ENCODE results near the gene MPC1L.

DNA sequence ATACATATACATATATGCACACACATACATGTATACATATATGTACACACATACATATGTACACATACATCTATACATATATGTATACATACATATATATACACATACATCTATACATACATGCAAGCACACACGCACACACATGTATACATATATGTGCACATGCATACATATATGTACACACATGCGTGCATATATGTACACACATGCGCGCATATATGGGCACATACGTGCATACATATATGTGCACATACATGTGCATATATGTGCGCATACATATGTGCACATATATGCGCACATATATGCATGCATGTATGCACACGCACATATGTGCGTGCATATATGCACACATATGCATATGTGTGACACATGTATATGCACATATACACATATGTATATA, 7.3 kb upstream of the MPC1L start:
- no peak for TF ChIP-seq GATA3 (IDR thresholded peaks at IDR 0.05; ENCODE audit: low read depth, low read length)
- TF ChIP-seq GATA2 (IDR thresholded peaks at IDR 0.05; ENCODE audit: low read depth, low read length) = no peak
